HEK293T (cell line): ENCODE measurements around the gene EPHA10.

ENCODE experiments used
- CTCF ChIA-PET: fragments of 350-600 bp; formaldehyde crosslinking; extraction: SDS; loops from one replicate; lab custom pipeline; 2021; ENCODE audit warnings: antibody characterized with exemption, inconsistent platforms; lab: Yijun Ruan, JAX
- POLR2A ChIA-PET: fragments of 350-600 bp; formaldehyde crosslinking; extraction: SDS; loops from one replicate; lab custom pipeline; 2020; ENCODE audit warnings: antibody characterized with exemption, inconsistent platforms; lab: Yijun Ruan, JAX
- DNase-seq: peaks from one replicate; pipeline ENCODE4 v3.0.0; 2012; ENCODE audit warnings: mixed read lengths; ENCODE audit errors: extremely low spot score
- ARNT ChIP-seq: fragments of 450-650 bp; IDR thresholded peaks from 2 replicates; pipeline ENCODE4 v1.6.1; 2017; ENCODE audit warnings: mild to moderate bottlenecking
- BHLHE40 ChIP-seq: fragments of 450-650 bp; IDR thresholded peaks from 2 replicates; pipeline ENCODE4 v1.6.1; 2016; ENCODE audit warnings: mild to moderate bottlenecking, moderate library complexity, borderline replicate concordance
- CTBP1 ChIP-seq: fragments of 450-650 bp; IDR thresholded peaks from 2 replicates; pipeline ENCODE4 v1.6.1; 2016; ENCODE audit warnings: borderline replicate concordance
- ELF4 ChIP-seq: fragments of 450-650 bp; IDR thresholded peaks from 2 replicates; pipeline ENCODE4 v1.6.1; 2017; ENCODE audit warnings: antibody characterized with exemption
- FOXA1 ChIP-seq: fragments of 450-650 bp; IDR thresholded peaks from 2 replicates; pipeline ENCODE4 v1.6.1; 2016; ENCODE audit warnings: mild to moderate bottlenecking
- FOXK2 ChIP-seq: fragments of 450-650 bp; IDR thresholded peaks from 2 replicates; pipeline ENCODE4 v1.6.1; 2016; ENCODE audit warnings: mild to moderate bottlenecking
- FOXM1 ChIP-seq: fragments of 450-650 bp; IDR thresholded peaks from 2 replicates; pipeline ENCODE4 v1.6.1; 2017; ENCODE audit warnings: mild to moderate bottlenecking, borderline replicate concordance
- HDGF ChIP-seq: fragments of 450-650 bp; IDR thresholded peaks from 2 replicates; pipeline ENCODE4 v1.6.1; 2017; ENCODE audit warnings: antibody characterized with exemption, borderline replicate concordance
- L3MBTL2 ChIP-seq: fragments of 450-650 bp; conservative IDR thresholded peaks from 2 replicates; pipeline ENCODE4 v1.6.1; 2016; ENCODE audit warnings: mild to moderate bottlenecking
- LEF1 ChIP-seq: fragments of 450-650 bp; IDR thresholded peaks from 2 replicates; pipeline ENCODE4 v1.6.1; 2017; ENCODE audit warnings: mild to moderate bottlenecking, borderline replicate concordance
- NFRKB ChIP-seq: fragments of 450-650 bp; IDR thresholded peaks from 2 replicates; pipeline ENCODE4 v1.6.1; 2016; ENCODE audit warnings: mild to moderate bottlenecking, moderate library complexity
- PKNOX1 ChIP-seq: fragments of 450-650 bp; IDR thresholded peaks from 2 replicates; pipeline ENCODE4 v1.6.1; 2016
- SP1 ChIP-seq: fragments of 450-650 bp; IDR thresholded peaks from 2 replicates; pipeline ENCODE4 v1.6.1; 2017
- SUZ12 ChIP-seq: fragments of 450-650 bp; IDR thresholded peaks from 2 replicates; pipeline ENCODE4 v1.6.1; 2016; ENCODE audit warnings: mild to moderate bottlenecking
- TARDBP ChIP-seq: fragments of 450-650 bp; IDR thresholded peaks from 2 replicates; pipeline ENCODE4 v1.6.1; 2016
- ZNF384 ChIP-seq: fragments of 450-650 bp; IDR thresholded peaks from 2 replicates; pipeline ENCODE4 v1.6.1; 2016

Gene EPHA10

GRCh38 chr1:37764888-37765441, at the start of gene EPHA10:
Gene EPHA10, minus strand, starts transcription at chr1:37765120. Its CDS starts 54 bp downstream, at chr1:37765066.
- ChIA-PET POLR2A (interaction anchor here (1.7 kb wide), 1 partner anchor 75 kb away, joined by 6 read pairs; a partner anchor contains a TSS), CTCF (interaction anchor here (0.5 to 0.6 kb wide), 2 partner anchors 159 to 208 kb away, joined by 3 read pairs; no protein-coding TSS in a partner anchor)
- no peak for DNase-seq

GRCh38 chr1:37814252-37814651, 49.3 kb upstream of the EPHA10 start:
- CTCF ChIA-PET, result no interaction called here
- TF ChIP-seq NFRKB (no peak), PKNOX1 (no peak), FOXK2 (no peak), FOXM1 (no peak), BHLHE40 (no peak), CTBP1 (no peak), SP1 (no peak), TARDBP (no peak), HDGF (no peak), L3MBTL2 (no peak), SUZ12 (no peak), ARNT (no peak), ELF4 (no peak), LEF1 (no peak), ZNF384 (no peak), FOXA1 (no peak)
- no peak for DNase-seq
- POLR2A ChIA-PET, result no interaction called here

More at GRCh38 chr1:37764888-37765441, at the start of gene EPHA10:
- no peak for TF ChIP-seq FOXK2
- no peak for TF ChIP-seq L3MBTL2
- TF ChIP-seq ARNT, result no peak

GRCh38 chr1:37813529-37814145, 48.7 kb upstream of the EPHA10 start:
- ChIA-PET POLR2A (no interaction called here), CTCF (no interaction called here)
- TF ChIP-seq FOXM1, result no peak
- TF ChIP-seq LEF1, result no peak
- TF ChIP-seq TARDBP, result no peak
- no peak for TF ChIP-seq NFRKB
- TF ChIP-seq ZNF384, result no peak
- no peak for TF ChIP-seq L3MBTL2
- no peak for TF ChIP-seq ELF4
- no peak for TF ChIP-seq PKNOX1
- TF ChIP-seq CTBP1, result no peak
- no peak for TF ChIP-seq FOXK2
- TF ChIP-seq FOXA1, result no peak
- no peak for TF ChIP-seq HDGF
- no peak for TF ChIP-seq SP1
- TF ChIP-seq ARNT, result no peak
- TF ChIP-seq SUZ12, result no peak
- TF ChIP-seq BHLHE40, result no peak

GRCh38 chr1:37811027-37811655, 46.2 kb upstream of the EPHA10 start:
- peak; percentile 78 for DNase-seq
- TF ChIP-seq CTBP1 (no peak), L3MBTL2 (0 out of 2 replicates have a peak, but pooled peaks have one; percentile 10)
- POLR2A ChIA-PET, result interaction anchor here (1.0 kb wide), 1 partner anchor 17 kb away, joined by 3 read pairs; the partner anchor contains the start of gene MANEAL
- CTCF ChIA-PET, result interaction anchor here (0.9 kb wide), 1 partner anchor 10 kb away, joined by 3 read pairs; no protein-coding TSS in a partner anchor

More at GRCh38 chr1:37813529-37814145, 48.7 kb upstream of the EPHA10 start:
- no peak for DNase-seq

- POLR2A ChIA-PET, result no interaction called here
- TF ChIP-seq FOXA1, result no peak
Measured at GRCh38 chr1:37809942-37810341, 45.0 kb upstream of the EPHA10 start.

GRCh38 chr1:37808369-37809319, 43.7 kb upstream of the EPHA10 start:
- ChIA-PET CTCF (interaction anchor here (0.6 to 0.8 kb wide), 2 partner anchors 33 to 51 kb away, joined by 3 read pairs; no protein-coding TSS in a partner anchor), POLR2A (interaction anchor here (0.9 to 5.1 kb wide), 16 partner anchors 9 to 220 kb away, joined by 3 to 32 read pairs (median 4); partner anchors contain the start of genes MANEAL and MTF1)
- TF ChIP-seq FOXK2, result no peak
- TF ChIP-seq ZNF384, result no peak
- no peak for TF ChIP-seq FOXM1
- no peak for TF ChIP-seq FOXA1
- no peak for TF ChIP-seq ELF4
- no peak for TF ChIP-seq PKNOX1
- TF ChIP-seq NFRKB, result no peak
- peak; percentile 73 for DNase-seq

More at GRCh38 chr1:37809942-37810341, 45.0 kb upstream of the EPHA10 start:
- DNase-seq, result no peak
- CTCF ChIA-PET, result no interaction called here
